Measurements from ENCODE around the gene EIF4G1.

The EIF4G1 gene

DNA sequence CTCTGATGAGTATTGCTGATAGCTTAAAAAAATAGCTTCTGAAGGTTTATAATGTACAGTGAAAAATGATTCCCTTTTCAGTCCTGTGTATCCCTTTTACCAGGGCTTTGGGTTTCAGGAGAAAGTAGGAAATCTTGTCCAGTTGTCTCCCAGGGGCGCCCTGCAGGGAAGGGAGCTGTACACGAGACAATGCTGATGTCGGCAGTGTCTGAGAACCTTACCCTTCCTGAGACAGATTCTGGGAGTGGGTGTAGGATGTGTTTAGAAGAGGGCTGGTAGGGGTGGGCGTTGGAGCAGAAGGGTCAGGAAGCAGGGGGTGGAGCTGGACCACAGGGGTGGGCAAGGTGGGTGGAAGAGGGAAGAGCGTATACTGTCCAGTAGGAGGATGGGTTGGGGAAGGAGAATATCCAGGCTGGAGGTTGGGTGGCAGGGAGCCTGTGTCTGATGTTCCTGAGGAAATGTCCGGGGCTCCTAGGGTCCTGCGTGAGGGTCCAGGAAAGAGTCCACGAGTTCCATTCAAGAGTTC, 58.0 kb downstream of the EIF4G1 start:
- no peak for DNase-seq

DNA sequence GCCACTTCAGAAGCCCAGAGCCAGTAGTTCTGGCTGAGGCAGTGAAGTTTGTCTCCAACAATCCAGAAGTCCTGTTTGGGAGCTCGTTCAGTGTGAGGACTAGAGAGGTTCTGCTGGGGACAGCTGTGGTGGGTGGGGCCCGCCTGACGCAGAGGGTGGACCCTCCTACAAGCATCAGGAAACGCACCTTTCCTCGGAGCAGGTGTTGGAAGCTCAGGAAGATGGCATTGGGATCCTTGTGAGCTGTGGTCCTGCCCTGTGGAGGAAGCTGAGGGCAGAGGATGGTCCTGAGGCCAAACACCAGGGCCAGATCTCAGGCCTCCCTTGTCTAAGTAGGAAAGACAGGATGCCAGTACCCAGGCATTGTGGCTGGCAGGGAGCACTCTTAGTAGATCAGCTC, 58.5 kb downstream of the EIF4G1 start:
- DNase-seq, result no peak

DNA sequence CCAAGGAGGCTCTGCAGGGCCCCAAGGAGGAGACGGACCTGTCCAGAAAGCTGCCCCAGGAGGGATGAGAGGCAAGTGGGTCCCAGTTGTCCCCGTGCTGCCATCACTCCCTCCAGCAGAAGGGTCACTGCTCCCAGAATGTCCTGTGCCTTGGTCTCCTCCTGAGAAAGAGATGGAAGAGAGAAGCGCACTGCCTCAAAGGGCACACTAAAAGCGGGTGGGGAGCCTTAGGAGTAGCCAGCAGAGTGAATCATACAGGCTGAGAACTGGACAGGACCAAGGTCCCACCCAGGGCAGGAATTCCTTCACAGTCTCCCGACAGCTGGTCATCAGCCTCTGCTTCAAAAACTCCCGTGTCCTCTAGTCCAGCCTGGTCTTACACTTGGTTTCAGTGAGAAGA, 59.0 kb downstream of the EIF4G1 start:
- DNase-seq, result peak; percentile 27

DNA sequence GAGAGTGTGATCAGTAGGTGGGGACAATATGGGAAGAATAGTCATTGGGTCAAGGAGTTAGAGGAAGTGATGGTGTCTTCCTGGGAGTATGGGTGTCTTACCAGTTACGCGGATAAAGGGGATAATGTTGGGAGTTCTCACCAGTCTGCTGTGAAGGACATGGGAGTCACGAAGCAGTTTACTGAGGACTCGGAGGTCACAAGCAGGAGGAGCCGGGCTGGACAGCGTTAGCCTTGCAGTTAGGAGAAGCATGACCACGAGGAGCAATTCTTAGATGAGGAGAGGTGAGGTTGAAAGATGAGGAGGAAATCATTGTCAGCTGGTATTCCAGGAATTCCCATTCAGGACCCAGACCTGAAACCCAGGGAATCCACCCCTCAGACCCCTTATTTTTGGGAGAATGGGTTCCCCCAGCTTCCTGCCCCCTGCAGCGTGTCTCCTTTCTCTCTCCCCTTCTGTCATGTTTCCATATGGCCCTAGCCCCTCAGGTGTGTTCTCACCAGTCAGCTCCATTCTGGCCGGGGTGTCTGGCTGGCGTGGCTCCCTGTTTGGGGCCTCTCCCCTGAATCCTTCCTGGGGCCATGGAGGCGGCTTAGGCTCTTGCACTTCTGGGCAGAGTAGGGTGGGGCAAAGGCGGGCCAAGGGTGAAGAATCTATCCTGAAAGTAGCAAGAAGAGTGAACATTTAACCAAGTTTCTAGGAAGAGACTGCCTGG, 61.5 kb downstream of the EIF4G1 start:
- DNase-seq, result no peak

DNA sequence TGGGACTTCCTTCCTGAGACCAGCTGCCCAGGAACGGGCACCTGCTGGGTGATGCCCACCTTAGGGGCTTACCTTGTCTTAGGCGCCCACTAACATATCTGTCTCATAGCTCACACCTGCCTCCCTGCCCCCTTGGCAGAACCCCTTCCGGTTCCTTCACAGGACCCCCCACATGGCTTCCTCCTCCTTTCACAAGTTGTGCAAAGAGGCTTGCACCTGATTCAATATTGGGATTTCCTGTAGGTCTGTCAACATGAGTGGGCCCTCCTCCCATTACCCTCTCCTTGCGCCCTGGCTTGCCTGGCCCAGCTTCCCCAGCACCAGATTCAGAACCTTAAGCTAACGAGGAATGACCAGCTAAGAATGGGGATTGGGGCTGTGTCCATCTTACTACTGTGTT, 63.0 kb downstream of the EIF4G1 start:
- DNase-seq, result no peak

DNA sequence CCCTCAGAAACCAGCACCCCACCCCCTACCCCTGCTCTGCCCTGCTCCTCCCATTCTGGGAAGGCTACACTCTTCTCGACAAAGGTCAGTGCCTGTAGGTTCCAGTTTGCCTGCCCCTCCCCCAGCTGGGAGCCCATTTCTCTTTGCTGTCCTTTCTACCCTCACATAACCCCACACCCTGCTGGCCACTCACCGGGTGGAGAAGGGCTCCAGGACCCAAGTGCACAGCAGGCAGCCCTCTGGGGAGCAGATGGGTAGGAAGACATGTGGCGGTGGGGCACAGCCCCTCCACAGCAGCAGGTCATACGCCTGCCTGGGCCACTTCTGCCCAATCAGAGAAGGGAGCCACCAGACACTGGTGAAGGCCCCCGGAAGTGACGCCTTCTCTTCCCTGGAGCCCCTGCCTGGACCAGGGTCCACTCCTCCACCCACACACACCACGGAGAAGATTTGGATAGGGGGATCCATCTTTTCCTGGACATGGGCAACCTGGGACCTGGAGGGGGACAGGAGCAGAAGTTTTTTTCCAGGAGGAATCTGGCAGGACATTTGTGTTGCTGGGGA, 63.6 kb downstream of the EIF4G1 start, which contains the start of gene THPO:
THPO (minus strand) TSS at position 326 of the 564 bp plus-strand sequence. CDS start 1,948 bp downstream, outside the sequence.
- no peak for DNase-seq

DNA sequence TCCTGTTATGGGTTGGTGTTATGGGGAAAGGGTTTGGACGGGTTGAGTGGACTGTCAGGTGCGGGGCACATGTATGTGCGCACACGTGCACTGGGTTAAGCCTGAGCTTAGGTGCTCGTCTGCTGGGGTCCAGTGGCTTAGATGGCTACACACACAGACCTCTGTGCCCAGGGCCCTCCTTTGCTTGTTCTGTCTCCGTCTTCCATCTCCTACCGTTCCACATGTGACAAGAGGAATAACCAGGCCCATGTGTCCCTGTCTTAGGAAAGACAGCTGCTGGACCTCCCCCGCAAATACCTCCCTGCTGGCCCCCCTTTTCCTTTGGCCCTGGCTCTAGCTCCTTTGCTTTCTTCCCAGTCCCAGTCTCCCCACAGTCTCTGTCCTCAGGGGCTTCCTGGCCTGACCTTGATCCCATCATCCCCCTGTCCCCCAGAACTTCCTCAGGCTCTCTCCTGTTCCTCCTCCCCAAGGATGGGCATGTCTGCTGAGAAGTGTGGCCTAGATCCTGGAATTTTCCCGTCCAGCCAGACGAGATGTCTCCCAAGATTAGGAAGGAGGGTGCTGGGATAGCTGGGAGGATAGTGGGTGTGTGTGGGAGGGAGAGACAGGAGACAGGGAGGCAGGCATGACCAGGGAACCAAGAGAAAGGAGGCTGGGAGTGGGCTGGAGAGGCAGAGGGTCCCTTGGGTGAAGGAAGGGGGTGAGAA, 64.4 kb downstream of the EIF4G1 start:
- no peak for DNase-seq

DNA sequence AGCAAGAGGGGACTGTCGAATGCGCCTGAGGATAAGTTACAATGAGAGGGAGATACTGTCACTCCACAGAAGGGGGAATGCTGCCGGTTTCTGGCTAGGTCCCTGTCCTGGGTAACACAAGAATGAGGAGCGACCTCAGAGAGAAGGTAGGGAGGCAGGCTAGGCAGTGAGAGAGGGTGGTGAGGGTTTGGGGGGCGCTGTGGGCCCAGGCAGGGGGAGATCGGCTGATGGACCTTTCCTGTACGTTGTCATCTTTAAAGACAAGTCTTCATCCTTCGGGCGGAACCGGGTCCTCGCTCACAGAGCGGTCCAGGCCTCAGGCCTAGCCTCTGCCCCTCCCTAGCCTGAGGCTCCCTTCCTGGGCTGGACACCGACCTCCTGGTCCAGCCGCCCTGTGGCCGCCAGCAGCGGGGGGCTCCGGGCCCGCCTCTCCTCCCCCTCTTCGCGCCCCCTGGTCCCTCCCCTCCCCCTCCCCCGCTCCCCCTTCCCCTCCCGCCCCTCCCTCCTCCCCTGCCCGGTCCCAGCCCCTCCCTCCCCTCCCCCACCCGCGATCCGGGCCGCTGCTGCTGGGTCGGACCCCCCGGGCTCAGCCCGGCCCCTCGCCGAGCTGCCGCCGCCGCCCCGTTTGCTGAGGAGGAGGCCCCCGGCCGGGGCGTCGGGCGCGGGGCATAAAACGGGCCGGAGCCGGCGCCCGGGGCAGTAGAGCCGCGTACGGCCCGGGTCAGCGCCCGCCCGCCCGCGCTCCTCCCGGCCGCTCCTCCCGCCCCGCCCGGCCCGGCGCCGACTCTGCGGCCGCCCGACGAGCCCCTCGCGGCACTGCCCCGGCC, 65.2 kb downstream of the EIF4G1 start, which contains the start of gene CHRD:
CHRD (plus strand) TSS at position 697 of the 827 bp plus-strand sequence. CDS start 265 bp downstream, outside the sequence.
- DNase-seq, result no peak

DNA sequence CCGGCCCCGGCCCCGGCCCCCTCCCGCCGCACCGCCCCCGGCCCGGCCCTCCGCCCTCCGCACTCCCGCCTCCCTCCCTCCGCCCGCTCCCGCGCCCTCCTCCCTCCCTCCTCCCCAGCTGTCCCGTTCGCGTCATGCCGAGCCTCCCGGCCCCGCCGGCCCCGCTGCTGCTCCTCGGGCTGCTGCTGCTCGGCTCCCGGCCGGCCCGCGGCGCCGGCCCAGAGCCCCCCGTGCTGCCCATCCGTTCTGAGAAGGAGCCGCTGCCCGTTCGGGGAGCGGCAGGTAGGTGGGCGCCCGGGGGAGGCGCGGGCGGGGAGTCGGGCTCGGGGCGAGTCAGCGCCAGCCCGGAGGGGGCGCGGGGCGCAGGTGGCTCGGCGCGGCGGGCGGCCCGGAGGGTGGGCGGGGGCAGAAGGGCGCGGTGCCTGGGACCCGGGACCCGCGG, 65.8 kb downstream of the EIF4G1 start:
- peak; percentile 9 for DNase-seq

DNA sequence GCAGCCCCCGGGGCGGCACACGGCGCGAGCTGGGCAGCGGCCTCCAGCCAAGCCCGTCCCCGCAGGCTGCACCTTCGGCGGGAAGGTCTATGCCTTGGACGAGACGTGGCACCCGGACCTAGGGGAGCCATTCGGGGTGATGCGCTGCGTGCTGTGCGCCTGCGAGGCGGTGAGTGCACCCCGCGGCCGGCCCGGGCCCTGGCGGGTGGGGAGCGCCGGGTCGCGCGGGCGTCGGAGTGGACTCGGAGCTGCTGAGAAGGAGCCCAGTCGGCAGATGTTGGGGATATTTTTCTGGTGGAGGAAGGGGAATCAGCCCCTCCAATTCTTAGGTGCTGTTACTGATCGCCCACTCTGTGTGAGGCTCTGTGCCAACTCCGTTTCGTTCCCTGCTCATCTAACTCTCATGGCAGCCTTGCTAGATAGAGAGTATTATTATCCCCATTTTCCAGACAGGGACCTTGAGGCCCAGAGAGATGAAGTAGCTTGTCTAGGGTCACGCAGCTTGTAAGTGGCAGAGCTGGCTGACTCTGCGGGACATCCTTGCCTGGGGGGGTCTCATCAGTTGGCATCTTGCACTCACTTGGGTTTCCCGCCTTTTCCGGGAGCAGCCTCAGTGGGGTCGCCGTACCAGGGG, 66.3 kb downstream of the EIF4G1 start:
- no peak for DNase-seq

DNA sequence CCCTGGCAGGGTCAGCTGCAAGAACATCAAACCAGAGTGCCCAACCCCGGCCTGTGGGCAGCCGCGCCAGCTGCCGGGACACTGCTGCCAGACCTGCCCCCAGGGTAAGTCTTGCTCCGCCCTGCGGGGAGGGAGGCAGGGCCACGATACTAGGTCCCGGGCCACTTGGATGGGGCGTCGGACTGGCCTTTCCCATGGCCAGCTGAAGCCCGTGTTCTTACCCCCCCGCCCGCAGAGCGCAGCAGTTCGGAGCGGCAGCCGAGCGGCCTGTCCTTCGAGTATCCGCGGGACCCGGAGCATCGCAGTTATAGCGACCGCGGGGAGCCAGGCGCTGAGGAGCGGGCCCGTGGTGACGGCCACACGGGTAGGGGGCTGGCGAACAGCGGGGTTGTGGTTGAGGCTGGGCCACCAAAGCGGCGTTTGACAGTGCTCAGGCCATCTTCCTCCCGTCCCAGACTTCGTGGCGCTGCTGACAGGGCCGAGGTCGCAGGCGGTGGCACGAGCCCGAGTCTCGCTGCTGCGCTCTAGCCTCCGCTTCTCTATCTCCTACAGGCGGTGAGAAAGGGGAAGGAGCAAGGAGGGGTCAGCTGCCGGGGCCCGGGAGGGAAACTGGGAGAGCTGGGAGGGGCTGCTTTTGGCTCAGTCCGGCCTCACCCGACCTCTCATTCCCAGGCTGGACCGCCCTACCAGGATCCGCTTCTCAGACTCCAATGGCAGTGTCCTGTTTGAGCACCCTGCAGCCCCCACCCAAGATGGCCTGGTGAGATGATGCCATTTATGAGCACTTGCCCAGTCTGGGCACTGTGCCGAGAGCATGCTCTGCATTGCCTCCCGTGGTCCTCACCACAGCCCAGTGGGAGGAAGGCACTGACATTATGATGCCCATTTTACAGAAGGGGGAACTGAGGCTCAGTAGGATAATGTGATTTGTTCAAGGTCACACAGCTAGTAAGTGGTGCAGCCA, 67.1 kb downstream of the EIF4G1 start:
- no peak for DNase-seq

DNA sequence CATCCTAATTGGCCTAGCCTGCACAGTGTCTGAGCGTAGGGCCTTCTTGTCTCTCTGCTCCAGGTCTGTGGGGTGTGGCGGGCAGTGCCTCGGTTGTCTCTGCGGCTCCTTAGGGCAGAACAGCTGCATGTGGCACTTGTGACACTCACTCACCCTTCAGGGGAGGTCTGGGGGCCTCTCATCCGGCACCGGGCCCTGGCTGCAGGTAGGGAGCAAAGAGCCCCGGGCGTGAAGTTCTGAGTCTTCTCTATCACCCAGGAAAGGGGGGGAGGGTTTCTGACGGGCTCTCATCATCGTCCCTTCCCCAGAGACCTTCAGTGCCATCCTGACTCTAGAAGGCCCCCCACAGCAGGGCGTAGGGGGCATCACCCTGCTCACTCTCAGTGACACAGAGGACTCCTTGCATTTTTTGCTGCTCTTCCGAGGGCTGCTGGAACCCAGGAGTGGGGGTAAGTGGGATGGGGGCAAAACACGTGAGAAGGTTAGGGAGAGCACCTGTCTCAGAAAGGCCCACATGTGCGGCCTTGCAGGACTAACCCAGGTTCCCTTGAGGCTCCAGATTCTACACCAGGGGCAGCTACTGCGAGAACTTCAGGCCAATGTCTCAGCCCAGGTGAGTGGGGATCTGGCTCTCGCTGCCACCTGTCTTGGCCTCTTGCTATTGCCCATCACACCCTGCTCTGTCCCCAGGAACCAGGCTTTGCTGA, 68.1 kb downstream of the EIF4G1 start:
- DNase-seq, result no peak

DNA sequence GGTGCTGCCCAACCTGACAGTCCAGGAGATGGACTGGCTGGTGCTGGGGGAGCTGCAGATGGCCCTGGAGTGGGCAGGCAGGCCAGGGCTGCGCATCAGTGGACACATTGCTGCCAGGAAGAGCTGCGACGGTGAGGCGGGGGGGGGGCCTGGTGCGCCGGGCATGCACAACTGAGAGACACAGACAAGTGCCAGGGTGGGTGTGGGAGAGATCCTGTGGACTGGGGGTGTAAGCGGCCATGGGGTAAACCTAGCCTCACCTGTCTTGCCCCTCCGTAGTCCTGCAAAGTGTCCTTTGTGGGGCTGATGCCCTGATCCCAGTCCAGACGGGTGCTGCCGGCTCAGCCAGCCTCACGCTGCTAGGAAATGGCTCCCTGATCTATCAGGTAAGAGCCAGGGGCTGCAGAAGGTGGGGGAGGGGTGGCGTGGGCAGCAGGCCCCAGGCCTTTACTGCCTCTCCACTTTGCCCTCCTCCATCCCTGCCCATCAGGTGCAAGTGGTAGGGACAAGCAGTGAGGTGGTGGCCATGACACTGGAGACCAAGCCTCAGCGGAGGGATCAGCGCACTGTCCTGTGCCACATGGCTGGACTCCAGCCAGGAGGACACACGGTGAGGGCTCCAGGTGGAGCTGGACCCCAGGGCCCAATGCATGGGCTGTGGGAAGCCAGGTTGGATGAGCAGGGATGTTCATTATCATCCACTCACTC, 68.8 kb downstream of the EIF4G1 start:
- DNase-seq, result no peak

DNA sequence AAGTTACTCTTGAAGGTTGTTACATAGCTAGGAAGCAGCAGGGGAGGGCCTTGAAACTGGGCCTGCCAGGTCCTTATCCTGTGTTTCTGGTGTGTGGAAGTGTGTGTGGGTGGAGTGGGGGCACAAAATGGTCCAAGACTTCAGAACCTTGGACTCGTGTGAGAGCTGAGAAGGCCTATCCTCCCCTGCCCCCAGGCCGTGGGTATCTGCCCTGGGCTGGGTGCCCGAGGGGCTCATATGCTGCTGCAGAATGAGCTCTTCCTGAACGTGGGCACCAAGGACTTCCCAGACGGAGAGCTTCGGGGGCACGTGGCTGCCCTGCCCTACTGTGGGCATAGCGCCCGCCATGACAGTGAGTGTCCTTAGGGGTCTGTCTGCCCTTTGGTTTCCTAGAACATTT, 69.9 kb downstream of the EIF4G1 start:
- no peak for DNase-seq
